Measurements from ENCODE around the gene MAMDC4.

The MAMDC4 gene

DNA sequence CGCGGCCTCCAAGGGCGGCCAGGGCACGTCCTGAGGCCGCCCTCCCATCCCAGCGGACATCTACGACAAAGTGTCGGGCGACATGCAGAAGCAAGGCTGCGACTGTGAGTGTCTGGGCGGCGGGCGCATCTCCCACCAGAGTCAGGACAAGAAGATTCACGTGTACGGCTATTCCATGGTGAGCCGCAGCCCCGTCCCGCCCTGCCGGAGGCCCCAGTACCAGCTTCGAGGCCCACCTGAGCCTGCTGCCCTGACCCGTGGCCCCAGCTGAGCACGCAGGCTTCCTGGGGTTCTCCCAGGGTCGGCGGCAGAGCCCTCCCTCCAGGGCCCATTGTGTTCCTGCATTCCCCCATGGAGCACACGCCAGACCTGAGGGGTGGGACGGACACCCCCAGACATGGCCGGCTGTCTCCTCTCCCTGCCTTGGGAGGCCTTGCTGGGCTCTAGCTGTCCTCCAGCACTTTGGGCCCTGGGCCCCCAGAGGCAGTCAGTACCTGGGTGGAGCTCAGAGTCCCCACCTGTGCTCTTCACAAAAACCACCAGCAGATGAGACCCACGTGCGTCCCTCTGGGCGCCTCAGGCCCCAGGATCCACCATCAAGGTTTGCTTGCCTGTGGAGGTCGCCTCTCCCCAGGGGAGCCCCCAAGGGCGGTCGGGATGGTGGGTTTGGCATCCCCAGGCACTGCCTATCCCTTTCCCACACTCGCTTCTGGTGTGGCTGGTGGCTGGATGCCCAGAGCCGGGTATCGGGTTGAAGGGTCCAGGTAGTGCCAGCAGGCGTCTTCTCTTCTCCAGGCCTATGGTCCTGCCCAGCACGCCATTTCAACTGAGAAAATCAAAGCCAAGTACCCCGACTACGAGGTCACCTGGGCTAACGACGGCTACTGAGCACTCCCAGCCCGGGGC, 1.9 kb upstream of the MAMDC4 start:
- no peak for DNase-seq

DNA sequence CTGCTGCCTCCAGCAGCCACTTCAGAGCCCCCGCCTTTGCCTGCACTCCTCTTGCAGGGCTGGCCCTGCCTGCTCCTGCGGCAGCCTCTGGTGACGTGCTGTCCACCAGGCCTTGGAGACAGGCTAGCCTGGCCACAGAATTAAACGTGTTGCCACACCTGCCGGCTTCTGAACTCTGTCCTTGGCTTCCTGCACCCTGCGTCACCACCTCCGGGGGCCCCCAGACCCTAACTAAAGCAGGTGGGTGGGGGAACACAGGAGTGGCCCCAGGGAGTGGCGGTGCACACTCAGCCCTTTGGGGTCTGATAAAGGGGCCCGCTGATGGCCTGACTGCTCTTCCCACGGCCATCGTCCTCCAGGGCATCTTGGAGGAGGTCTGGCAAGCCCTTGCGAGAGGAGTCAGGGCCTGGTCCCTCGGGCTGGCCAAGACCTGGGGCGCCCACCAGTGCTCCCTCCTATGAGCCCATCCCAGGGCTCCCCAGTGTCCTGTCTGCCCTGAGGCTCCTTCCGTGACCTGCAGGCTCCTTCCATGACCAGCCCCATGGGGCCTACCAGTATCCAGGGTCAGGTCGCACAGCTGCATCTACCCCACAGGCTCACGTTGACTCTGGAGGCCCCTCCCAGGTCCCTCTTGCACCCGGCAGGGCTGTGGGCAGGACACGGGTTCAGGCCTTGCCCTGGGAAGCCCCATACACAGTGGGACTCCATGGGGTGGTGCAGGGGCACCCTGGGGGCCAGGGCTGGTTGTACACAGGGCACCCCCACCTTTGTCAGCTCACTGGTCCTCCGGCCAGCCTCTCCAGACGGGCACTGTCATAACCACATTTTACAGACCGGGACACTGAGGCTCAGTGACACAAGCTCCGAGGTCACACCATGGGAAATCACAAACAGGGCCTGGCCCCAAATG, 1.0 kb upstream of the MAMDC4 start:
- DNase-seq = no peak

DNA sequence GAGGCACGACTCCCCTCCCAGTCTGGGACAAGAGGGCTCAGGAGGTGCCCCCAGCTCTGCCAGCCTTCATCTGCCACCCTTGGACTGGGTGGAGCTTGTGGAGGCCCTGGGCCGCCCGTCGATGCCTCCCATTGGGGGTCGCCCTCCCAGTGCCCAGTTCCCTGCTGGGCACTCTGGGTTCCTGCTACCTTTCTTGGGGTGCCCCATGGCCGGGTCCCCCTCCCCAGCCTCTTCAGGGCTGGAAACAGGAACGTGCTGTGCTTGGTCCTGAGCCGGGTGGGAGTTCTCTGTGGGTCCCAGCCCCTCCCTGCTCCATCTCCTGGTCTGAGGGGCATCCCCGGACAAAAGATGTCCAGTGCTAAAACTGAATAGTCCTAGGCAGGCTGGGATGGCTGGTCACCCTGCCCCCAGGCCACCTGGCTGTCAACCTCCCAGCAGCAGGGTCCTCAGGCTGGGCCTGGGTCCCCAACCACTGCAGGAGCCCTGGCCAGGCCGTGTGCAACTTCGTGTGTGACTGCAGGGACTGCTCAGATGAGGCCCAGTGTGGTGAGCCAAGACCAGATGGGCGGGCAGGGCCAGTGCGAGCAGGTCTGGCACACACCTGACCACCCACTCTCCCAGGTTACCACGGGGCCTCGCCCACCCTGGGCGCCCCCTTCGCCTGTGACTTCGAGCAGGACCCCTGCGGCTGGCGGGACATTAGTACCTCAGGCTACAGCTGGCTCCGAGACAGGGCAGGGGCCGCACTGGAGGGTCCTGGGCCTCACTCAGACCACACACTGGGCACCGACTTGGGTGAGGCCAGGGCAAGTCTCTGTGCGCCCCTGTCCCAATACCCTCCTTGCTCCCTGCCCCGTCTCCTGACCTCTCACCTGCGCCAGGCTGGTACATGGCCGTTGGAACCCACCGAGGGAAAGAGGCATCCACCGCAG, 784 bp downstream of the MAMDC4 start:
- DNase-seq = no peak

- DNase-seq = no peak
These were observed 1.5 kb downstream of the MAMDC4 start for GRCh38 chr9:136853596-136854112.

GRCh38 chr9:136854113-136854841, 2.1 kb downstream of the MAMDC4 start:
- no peak for DNase-seq

DNA sequence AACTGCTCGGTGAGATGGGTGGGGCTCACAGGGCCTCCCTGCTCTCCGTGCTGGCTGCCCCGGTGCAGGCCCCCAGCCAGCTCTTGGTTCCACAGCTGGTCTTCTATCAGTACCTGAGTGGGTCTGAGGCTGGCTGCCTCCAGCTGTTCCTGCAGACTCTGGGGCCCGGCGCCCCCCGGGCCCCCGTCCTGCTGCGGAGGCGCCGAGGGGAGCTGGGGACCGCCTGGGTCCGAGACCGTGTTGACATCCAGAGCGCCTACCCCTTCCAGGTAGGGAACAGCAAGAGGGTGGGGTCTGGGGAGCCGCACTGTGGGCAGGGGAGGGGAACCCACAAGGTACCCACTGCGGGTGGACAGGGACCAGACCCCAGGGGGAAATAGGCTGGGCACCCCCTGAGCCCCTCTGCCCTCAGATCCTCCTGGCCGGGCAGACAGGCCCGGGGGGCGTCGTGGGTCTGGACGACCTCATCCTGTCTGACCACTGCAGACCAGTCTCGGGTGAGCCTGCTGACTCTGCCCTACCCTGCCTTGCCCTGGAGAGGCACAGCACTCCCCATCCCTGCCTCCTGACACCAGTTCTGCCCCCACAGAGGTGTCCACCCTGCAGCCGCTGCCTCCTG, 2.8 kb downstream of the MAMDC4 start:
- no peak for DNase-seq

GRCh38 chr9:136855461-136856078, 3.4 kb downstream of the MAMDC4 start:
- DNase-seq = no peak

GRCh38 chr9:136856079-136856476, 3.9 kb downstream of the MAMDC4 start:
- no peak for DNase-seq

DNA sequence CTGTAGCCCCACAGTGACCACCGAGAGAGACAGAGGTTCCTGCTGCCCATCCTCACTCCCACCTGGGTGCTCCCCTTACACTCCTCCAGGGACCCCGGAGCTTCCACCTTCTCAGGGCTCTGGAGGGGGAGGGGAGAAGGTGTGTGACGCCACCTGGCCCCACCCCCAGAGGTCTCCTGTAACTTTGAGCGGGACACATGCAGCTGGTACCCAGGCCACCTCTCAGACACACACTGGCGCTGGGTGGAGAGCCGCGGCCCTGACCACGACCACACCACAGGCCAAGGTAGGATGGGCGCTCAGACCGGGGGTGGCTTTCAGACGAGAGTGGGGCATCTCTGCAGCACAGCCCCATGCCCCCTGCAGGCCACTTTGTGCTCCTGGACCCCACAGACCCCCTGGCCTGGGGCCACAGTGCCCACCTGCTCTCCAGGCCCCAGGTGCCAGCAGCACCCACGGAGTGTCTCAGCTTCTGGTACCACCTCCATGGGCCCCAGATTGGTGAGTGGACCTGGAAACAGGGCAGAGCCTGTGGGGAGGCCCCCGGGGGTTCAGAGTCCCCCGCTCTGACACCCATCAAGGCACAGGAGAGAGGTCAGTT, 4.5 kb downstream of the MAMDC4 start:
- DNase-seq = no peak

DNA sequence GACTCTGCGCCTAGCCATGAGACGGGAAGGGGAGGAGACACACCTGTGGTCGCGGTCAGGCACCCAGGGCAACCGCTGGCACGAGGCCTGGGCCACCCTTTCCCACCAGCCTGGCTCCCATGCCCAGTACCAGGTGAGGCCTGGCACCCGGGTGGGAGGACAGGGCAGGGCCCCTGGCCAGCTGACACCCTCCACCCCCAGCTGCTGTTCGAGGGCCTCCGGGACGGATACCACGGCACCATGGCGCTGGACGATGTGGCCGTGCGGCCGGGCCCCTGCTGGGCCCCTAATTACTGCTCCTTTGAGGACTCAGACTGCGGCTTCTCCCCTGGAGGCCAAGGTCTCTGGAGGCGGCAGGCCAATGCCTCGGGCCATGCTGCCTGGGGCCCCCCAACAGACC, 5.0 kb downstream of the MAMDC4 start:
- no peak for DNase-seq

DNA sequence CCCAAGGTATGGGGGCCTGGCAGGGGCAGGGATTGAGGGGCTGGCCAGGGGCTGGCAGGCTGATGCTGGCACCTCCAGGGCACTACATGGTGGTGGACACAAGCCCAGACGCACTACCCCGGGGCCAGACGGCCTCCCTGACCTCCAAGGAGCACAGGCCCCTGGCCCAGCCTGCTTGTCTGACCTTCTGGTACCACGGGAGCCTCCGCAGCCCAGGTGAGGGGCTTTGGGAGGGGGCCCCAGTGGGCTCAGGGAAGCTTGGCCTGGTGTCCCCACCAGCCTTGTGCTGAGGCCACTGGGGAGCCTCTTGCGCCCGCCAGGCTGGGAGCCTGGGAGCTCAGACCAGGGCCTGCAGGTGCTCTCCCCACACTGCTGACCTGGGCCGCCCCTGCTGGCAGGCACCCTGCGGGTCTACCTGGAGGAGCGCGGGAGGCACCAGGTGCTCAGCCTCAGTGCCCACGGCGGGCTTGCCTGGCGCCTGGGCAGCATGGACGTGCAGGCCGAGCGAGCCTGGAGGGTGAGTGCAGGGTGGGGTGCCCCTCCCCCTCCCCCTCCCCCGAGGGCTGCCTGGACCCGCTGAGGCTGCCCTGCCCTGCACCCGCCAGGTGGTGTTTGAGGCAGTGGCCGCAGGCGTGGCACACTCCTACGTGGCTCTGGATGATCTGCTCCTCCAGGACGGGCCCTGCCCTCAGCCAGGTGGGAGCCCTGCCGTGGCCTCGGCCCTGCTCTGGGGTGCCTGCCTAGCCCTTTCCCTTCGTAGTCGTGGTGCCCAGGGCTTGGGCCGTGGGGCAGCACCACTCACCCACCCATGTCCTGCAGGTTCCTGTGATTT, 5.7 kb downstream of the MAMDC4 start:
- no peak for DNase-seq

DNA sequence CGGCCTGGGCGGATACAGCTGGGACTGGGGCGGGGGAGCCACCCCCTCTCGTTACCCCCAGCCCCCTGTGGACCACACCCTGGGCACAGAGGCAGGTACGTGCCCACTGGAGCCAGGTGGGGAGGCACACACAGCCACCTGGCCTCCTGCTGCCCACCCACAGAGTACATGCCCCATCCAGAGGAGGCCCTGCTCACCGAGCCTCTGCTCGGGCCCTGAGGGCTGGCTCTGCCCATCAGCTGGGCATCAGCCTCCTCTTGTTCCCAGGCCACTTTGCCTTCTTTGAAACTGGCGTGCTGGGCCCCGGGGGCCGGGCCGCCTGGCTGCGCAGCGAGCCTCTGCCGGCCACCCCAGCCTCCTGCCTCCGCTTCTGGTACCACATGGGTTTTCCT, 6.3 kb downstream of the MAMDC4 start:
- DNase-seq = no peak

GRCh38 chr9:136858844-136859757, 7.0 kb downstream of the MAMDC4 start:
- no peak for DNase-seq

DNA sequence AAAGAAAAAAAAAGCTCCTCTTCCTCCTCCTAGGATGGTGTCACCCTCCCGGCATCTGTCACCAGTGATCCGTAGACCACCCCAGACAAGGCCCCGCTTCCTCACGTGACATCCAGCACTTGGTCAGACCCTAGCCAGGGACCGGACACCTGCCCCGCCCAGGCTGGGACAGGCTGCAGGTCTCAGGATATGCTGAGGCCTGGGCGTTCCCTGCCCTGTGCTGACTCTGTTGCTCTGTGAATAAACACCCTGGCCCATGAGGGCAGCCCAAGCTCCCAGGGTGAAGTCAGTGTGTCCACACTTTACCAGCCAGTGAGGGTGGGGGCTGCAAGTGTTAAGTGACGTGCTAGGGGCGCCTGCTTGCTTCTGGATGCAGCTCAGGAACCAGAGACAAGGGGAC, 8.4 kb downstream of the MAMDC4 start:
- DNase-seq = no peak

GRCh38 chr9:136860933-136861873, 9.1 kb downstream of the MAMDC4 start:
- DNase-seq = no peak

DNA sequence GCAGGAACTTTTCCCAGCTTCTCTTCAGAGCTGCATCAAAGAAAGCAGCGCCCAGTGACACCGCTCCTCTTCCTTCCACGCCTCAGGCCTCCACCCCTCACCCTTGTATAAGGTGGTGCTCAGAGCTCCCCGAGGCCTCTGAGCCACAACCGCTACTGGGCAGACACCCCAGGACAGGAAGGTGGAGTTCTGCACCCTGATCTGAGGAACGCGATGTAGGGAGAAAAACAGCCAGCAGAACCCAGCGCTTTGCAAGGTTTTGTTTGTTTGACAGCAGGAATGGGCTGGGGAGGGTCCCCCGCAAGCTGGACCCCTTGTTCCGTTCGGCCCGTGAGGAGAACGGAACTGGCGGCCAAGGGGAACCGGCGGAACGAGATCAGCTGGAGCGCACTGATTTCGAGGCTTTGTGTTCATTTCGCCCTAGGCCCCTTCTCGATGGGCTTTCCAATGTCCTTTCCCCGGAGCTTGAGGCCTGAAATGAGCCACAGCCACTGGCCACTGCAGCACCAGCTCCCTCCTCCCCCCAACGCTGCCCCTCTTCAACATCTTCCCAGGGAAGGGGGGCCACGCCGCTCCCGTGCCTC, 9.8 kb downstream of the MAMDC4 start:
- DNase-seq = no peak

All from fibroblast of upper back skin (primary cell).